Endodermal cell (in vitro differentiated cells): ENCODE data around the gene S1PR3. TPM values are rescaled to one million over a fixed set of nuclear protein-coding genes. Genes with fewer than 3 reads are reported as not detected.

Source experiments
- DNase-seq: peaks from one replicate; pipeline ENCODE4 v3.0.0-alpha.2; 2017
- H3K27ac ChIP-seq: 2 replicates; pipeline ENCODE4 v1.5.1; 2013; ENCODE audit warnings: mild to moderate bottlenecking, low read depth, low read length, moderate library complexity
- H3K27me3 ChIP-seq: 2 replicates; pipeline ENCODE4 v1.6.1; 2013; ENCODE audit warnings: mild to moderate bottlenecking, low read length, moderate library complexity; ENCODE audit not compliant: insufficient read depth, control insufficient read depth, poor library complexity, severe bottlenecking
- H3K36me3 ChIP-seq: 2 replicates; pipeline ENCODE4 v1.7.0; 2013; ENCODE audit warnings: mild to moderate bottlenecking, low read length, moderate library complexity; ENCODE audit not compliant: control insufficient read depth, insufficient read depth
- H3K4me1 ChIP-seq: one replicate; pipeline ENCODE4 v1.7.0; 2013; ENCODE audit warnings: low read length; ENCODE audit not compliant: control insufficient read depth, insufficient read depth
- H3K4me3 ChIP-seq: 2 replicates; pipeline ENCODE4 v1.5.1; 2013; ENCODE audit warnings: mild to moderate bottlenecking, low read length, moderate library complexity
- H3K9ac ChIP-seq: 2 replicates; pipeline ENCODE4 v1.6.1; 2013; ENCODE audit warnings: mild to moderate bottlenecking, low read length, moderate library complexity; ENCODE audit not compliant: poor library complexity, severe bottlenecking; ENCODE audit errors: extremely low read depth
- H3K9me3 ChIP-seq: 2 replicates; pipeline ENCODE4 v1.6.1; 2013; ENCODE audit warnings: mild to moderate bottlenecking, low read length, moderate library complexity; ENCODE audit not compliant: control insufficient read depth
- H3K27ac Mint-ChIP-seq: 2 replicates; pipeline ENCODE4 v1.8.0; 2020; ENCODE audit warnings: mixed read lengths
- H3K27me3 Mint-ChIP-seq: 2 replicates; pipeline ENCODE4 v1.8.0; 2021; ENCODE audit warnings: mild to moderate bottlenecking, mixed read lengths; ENCODE audit not compliant: insufficient read depth
- H3K36me3 Mint-ChIP-seq: 2 replicates; pipeline ENCODE4 v1.8.0; 2020; ENCODE audit warnings: low read depth, mixed read lengths
- H3K4me1 Mint-ChIP-seq: 2 replicates; pipeline ENCODE4 v1.8.0; 2020; ENCODE audit warnings: mixed read lengths
- H3K4me3 Mint-ChIP-seq: 2 replicates; pipeline ENCODE4 v1.8.0; 2020; ENCODE audit warnings: mild to moderate bottlenecking, moderate library complexity, mixed read lengths
- H3K9me3 Mint-ChIP-seq: 2 replicates; pipeline ENCODE4 v1.8.0; 2020; ENCODE audit warnings: mild to moderate bottlenecking, mixed read lengths
- CTCF ChIP-seq: fragments of 200-600 bp; sonication (generic); conservative IDR thresholded peaks from 2 replicates; pipeline ENCODE4 v1.5.0; 2021; ENCODE audit warnings: antibody characterized with exemption, mild to moderate bottlenecking
- WGBS, 2 experiments: methylation state at CpG; one replicate each; pipeline versions ENCODE4 v1.1.5 to v1.1.7; 2013; ENCODE audit warnings: missing lambda C conversion rate in 2 of 2, mixed read lengths in 1 of 2; ENCODE audit not compliant: insufficient coverage in 1 of 2, insufficient read length in 1 of 2; 5-methylcytosine and 5-hydroxymethylcytosine counted together
- total RNA-seq, 2 donors: library from RNA; stranded (reverse); fragmentation: NEBNext Ultra II Directional in 1 of 2; extraction: Animal tissue kit (Norgen Biotek cat#: 25700) in 1 of 2; gene quantifications; 2 replicates in 1 of 2; 3 replicates in 1 of 2; pipeline ENCODE4 v1.2.1, GENCODE V29; 2021

S1PR3 gene
- total RNA-seq, 2 donors from 2014 or later, result 53.6 to 95.2 TPM

GRCh38 chr9:88960632-88961031, 30.6 kb upstream of the S1PR3 start:
- Histone ChIP-seq H3K9me3 (peaks cover 7% of the 10 kb centered on the region), H3K36me3 (no peaks in the 10 kb centered on the region), H3K4me1 (peaks cover 14% of the 10 kb centered on the region), H3K9ac (no peak overlapping the region), H3K27me3 (no peaks in the 10 kb centered on the region), H3K4me3 (no peak overlapping the region), H3K27ac (no peak overlapping the region)
- no peak for DNase-seq
- no peak for TF ChIP-seq CTCF
- no peak overlapping the region for H3K27ac Mint-ChIP-seq
- 88% methylated on average over 3 of the region's 3 CpGs; no CpG with 5 or more reads in 1 of the 2 experiments for WGBS, 2 experiments
- no peaks in the 10 kb centered on the region for H3K36me3 Mint-ChIP-seq
- H3K27me3 Mint-ChIP-seq, result no peaks in the 10 kb centered on the region
- H3K9me3 Mint-ChIP-seq, result peaks cover 10% of the 10 kb centered on the region
- H3K4me3 Mint-ChIP-seq, result no peak overlapping the region
- H3K4me1 Mint-ChIP-seq, result peaks cover 41% of the 10 kb centered on the region

- Mint-ChIP-seq H3K4me1 (peaks cover 57% of the 10 kb centered on the region), H3K9me3 (no peaks in the 10 kb centered on the region), H3K27me3 (no peaks in the 10 kb centered on the region), H3K4me3 (no peak overlapping the region), H3K36me3 (no peaks in the 10 kb centered on the region), H3K27ac (no peak overlapping the region)
- Histone ChIP-seq H3K4me3 (no peak overlapping the region), H3K36me3 (no peaks in the 10 kb centered on the region), H3K9me3 (no peaks in the 10 kb centered on the region), H3K9ac (no peak overlapping the region), H3K27ac (no peak overlapping the region), H3K4me1 (peaks cover 5% of the 10 kb centered on the region), H3K27me3 (no peaks in the 10 kb centered on the region)
- no peak for TF ChIP-seq CTCF
- 96 to 100% methylated on average over 1 to 8 of the region's 8 CpGs for WGBS, 2 experiments
- no peak for DNase-seq
Observed at GRCh38 chr9:88965473-88965872, 25.8 kb upstream of the S1PR3 start.

GRCh38 chr9:88966894-88967676, 24.2 kb upstream of the S1PR3 start:
- Mint-ChIP-seq H3K9me3 (no peaks in the 10 kb centered on the region), H3K27ac (no peak overlapping the region), H3K4me1 (peaks cover 49% of the 10 kb centered on the region), H3K4me3 (no peak overlapping the region), H3K27me3 (no peaks in the 10 kb centered on the region), H3K36me3 (no peaks in the 10 kb centered on the region)
- 84 to 86% methylated on average over 8 to 10 of the region's 10 CpGs for WGBS, 2 experiments
- peaks cover 5% of the 10 kb centered on the region for H3K4me1 ChIP-seq
- H3K27me3 ChIP-seq, result no peaks in the 10 kb centered on the region
- H3K36me3 ChIP-seq, result no peaks in the 10 kb centered on the region
- H3K4me3 ChIP-seq, result no peak overlapping the region
- H3K9me3 ChIP-seq, result no peaks in the 10 kb centered on the region
- no peak overlapping the region for H3K9ac ChIP-seq
- no peak for DNase-seq
- no peak overlapping the region for H3K27ac ChIP-seq
- TF ChIP-seq CTCF, result no peak
